GM21423 (cell line): ENCODE results near the gene GFOD2.

Source experiments
- ATAC-seq: cut with Tn5 transposase; IDR thresholded peaks from one replicate; pipeline ENCODE4 v1.9.1; 2021; ENCODE audit warnings: mild to moderate bottlenecking, moderate library complexity; ENCODE audit not compliant: unreplicated experiment

The GFOD2 gene

DNA sequence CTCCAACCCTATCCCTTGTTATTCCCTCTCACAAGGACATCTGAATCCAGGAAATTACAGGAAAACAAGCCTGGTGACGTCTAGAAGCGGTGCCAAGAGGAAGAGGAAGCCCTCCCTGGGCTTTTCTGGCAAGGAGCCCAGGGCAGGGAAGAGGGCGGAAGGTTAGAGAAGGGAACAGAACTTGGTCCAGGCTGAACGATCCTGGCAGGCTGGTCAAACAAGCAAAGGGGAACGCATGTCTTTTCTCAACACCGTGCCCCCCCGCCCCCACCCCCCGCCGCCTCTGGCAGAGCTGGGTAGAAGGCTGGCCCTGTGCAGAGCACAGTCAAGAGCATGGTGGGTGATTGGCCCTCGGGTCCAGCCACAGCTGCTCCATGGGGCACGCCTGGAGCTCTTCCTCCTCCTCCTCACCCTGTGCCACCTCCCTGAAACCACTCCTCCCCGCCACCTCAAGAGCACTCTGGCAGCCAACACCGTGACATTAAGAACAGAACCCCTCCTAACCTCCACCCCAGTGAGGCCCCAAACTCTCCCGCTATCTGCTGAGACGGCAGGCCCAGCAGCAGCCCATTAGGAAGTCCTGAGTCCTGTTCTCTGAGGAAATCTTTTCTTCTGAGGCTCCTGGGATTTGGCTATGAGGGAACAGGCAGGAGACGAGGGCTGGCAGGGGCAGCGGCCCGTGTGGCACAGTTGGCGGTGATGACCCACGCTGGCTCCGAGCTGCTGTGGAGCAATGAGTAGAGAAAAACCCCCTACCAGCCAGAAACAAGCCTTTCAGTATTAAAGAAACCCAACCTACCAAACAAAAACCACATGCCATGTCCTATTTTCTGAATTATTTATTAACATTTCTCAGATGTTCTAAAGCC, 45.2 kb downstream of the GFOD2 start:
- no peak for ATAC-seq

GRCh38 chr16:67672739-67673662, 46.1 kb downstream of the GFOD2 start:
- no peak for ATAC-seq

DNA sequence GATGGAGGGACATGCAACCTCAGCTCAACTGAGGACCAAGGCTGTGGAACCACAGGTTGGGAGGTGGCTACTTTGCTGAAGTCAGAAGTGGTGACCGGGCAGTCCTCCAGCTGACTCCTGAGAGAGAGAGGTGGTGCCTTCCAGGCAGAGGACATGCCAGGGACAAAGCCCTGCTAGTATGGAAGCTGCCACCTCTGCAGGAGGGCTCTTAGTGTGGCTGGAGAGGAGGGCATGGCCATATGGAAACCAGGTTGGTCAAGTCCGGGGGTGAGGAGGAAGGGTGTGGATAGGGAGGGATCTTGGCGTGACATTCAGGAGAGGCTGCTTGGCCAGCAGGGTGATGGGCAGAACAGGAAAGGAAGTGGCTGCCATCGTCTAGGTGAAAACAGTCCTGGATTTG, 46.8 kb downstream of the GFOD2 start:
- ATAC-seq: no peak

- ATAC-seq: no peak
Observed at GRCh38 chr16:67669499-67670101, 49.5 kb downstream of the GFOD2 start.

DNA sequence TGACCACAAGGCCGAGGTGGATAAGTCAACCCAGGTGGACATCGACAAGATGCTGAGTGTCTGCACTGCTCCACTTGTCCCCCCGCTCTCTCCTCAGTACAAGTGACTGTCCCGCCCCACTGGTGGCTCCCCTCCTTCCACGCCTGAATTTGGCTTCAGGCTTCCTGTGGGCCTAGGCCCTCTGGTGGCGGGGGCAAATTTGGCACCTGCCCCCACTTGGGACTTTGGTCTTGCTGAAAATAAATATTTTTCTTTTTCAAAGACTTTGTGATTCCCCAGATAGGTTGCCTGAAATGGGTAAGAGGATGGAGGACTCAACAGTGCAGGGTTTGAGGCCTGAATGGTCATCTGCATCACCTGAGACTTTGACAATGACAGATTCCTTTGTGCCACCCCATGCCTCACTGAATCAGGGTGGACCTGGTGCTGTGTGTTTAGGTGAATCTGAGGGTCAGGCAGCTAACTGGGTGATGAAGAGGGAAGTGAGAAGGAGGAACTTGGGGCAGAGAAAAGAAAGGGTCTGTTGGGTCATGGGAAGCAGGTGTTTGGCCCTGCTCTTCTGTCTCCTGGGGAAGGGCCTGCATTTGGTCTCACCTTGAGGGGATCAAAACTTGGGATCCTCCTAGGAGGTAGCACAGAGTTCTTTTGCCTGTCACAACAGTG, 50.5 kb downstream of the GFOD2 start:
- no peak for ATAC-seq

GRCh38 chr16:67667817-67668494, 51.2 kb downstream of the GFOD2 start:
- ATAC-seq: peak; percentile 72

GRCh38 chr16:67667453-67667816, 51.7 kb downstream of the GFOD2 start:
- ATAC-seq: no peak

GRCh38 chr16:67666559-67667452, 52.3 kb downstream of the GFOD2 start, which contains the start of the genes C16orf86 and ENKD1:
Gene C16orf86, plus strand, starts transcription at chr16:67666814. Its CDS starts 157 bp downstream, at chr16:67666971.
Gene ENKD1, minus strand, starts transcription at chr16:67666750. Its CDS starts 308 bp downstream, at chr16:67666442.
- ATAC-seq: peak; percentile 65

GRCh38 chr16:67666032-67666551, 53.0 kb downstream of the GFOD2 start:
- ATAC-seq: no peak

DNA sequence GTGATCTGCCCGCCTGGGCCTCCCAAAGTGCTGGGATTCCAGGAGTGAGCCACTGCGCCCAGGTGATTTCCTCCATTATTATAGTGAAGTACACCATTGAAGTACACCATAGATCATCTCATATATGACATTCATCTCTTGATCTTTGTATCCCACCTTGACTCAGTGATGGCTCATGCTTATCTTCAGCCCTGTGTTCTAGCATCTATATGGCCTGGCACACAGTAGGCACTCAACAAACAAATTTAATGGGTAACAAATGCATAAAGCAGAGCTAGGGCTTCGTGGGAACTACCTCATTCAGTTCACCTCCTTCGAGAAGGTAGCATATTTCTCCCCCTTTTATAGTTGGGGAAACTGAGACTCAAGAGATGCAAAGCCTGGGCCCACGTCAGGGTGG, 53.5 kb downstream of the GFOD2 start:
- no peak for ATAC-seq

DNA sequence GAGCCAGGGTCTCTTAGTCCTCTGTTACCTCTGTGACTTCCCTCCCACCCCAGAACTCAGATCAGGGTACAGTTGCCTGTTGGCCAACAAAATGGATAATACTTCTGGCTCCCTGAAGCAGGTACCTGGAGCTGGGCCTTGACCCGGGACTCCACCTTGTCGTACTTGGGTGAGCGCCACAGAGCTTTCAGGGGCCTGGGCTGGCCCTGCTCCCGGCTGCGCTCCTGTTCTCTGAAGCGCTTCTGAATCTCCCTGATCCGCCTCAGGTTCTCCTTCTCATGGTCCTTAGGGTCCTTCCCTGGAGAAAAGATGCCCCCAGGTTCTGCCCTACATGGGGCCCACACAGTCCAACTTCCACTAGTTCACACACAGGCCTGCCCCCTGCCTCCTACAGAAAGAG, 54.2 kb downstream of the GFOD2 start:
- ATAC-seq: no peak

DNA sequence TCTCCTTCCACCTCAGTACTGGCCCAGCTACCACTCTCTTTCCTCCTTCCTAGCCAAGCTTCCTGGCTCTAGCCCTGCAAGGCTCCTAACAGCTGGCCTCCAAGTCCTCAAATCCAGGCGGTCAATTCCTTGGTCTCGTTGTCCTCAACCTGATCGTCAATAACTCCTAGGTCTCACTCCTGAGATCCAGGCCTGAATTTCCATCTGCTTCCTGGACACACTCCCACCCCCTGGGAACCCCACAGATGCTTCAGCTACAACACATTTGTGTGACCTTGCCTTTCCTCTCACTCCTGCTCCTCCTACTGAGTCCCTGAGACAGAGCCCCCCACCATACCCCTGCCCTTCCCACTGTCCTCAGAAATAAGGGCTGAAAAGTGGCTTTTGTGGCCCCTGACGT, 54.9 kb downstream of the GFOD2 start:
- ATAC-seq: no peak

GRCh38 chr16:67663877-67664222, 55.3 kb downstream of the GFOD2 start:
- ATAC-seq: no peak

- ATAC-seq: no peak
Observed at GRCh38 chr16:67663151-67663876, 55.8 kb downstream of the GFOD2 start.

- no peak for ATAC-seq
Observed at GRCh38 chr16:67662653-67663010, 56.5 kb downstream of the GFOD2 start.

DNA sequence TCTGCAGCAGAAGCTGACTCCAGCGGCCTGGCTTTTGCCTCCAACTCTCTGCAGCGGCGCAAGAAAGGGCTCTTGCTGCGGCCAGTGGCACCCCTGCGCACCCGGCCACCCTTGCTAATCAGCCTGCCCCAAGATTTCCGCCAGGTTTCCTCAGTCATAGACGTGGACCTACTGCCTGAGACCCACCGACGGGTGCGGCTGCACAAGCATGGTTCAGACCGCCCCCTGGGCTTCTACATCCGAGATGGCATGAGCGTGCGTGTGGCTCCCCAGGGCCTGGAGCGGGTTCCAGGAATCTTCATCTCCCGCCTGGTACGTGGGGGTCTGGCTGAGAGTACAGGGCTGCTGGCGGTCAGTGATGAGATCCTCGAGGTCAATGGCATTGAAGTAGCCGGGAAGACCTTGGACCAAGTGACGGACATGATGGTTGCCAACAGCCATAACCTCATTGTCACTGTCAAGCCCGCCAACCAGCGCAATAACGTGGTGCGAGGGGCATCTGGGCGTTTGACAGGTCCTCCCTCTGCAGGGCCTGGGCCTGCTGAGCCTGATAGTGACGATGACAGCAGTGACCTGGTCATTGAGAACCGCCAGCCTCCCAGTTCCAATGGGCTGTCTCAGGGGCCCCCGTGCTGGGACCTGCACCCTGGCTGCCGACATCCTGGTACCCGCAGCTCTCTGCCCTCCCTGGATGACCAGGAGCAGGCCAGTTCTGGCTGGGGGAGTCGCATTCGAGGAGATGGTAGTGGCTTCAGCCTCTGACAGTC, 57.0 kb downstream of the GFOD2 start:
- ATAC-seq: no peak

- no peak for ATAC-seq
Observed at GRCh38 chr16:67661101-67661761, 57.9 kb downstream of the GFOD2 start.
